ENCODE measurements around the gene ENTR1. TPM values are rescaled to one million over a fixed set of nuclear protein-coding genes. Genes with fewer than 3 reads are reported as not detected.

ENTR1 gene
- total and polyA plus RNA-seq, 2 of the 13 experiments (the other 11 are each of a cell fraction or from before 2014, with no cell fraction given): 70.1 to 76.4 TPM

DNA sequence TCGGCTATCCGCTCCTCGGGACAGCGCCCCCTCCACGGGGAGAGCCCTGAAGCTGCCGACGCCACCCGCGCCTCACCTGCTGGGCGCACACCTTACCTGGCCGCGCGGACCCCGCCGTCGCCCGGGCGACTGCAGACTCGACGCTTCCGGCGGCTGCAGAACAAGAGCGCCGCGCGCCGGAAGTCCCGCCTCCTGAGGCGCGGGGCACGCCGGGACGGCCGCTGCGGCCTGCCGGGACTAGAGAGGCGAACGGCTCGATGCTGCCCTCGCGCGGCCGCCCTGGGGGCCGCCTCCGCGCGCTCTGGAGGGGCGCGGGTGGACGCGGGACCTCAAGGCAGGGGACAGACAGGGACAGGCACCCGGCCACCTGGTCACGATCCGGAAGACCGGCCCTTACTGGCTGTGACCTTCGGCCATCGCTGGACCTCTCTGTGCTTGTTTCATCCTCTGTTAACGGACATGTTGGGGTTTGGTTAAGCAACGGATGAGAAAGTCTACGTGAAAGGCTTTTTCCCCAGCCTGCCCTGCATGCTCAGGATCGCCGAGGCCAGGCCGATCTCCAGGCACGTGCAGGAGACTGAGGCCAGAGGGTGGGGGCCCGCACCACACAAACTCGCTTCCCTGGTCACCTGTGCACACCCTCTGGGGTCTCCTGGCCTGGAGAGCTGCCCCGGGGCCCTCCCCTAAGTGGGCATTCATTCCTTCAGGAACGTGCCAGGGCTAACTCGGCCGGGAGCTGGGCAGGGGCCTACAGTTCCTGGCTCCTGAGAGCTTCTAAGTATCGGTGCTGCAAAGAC is 10.2 kb downstream of the ENTR1 start, which contains the start of gene SNAPC4 (continued):
- no peak for TF ChIP-seq ZNF496 (CRISPR knock-in tag; IDR thresholded peaks at IDR 0.05; ENCODE audit: insufficient replicate concordance)
- peak; percentile 55; the same call in 1 of the 2 replicates for TF ChIP-seq SALL1 (CRISPR knock-in tag; IDR thresholded peaks at IDR 0.05)
- TF ChIP-seq, protein P1, sequence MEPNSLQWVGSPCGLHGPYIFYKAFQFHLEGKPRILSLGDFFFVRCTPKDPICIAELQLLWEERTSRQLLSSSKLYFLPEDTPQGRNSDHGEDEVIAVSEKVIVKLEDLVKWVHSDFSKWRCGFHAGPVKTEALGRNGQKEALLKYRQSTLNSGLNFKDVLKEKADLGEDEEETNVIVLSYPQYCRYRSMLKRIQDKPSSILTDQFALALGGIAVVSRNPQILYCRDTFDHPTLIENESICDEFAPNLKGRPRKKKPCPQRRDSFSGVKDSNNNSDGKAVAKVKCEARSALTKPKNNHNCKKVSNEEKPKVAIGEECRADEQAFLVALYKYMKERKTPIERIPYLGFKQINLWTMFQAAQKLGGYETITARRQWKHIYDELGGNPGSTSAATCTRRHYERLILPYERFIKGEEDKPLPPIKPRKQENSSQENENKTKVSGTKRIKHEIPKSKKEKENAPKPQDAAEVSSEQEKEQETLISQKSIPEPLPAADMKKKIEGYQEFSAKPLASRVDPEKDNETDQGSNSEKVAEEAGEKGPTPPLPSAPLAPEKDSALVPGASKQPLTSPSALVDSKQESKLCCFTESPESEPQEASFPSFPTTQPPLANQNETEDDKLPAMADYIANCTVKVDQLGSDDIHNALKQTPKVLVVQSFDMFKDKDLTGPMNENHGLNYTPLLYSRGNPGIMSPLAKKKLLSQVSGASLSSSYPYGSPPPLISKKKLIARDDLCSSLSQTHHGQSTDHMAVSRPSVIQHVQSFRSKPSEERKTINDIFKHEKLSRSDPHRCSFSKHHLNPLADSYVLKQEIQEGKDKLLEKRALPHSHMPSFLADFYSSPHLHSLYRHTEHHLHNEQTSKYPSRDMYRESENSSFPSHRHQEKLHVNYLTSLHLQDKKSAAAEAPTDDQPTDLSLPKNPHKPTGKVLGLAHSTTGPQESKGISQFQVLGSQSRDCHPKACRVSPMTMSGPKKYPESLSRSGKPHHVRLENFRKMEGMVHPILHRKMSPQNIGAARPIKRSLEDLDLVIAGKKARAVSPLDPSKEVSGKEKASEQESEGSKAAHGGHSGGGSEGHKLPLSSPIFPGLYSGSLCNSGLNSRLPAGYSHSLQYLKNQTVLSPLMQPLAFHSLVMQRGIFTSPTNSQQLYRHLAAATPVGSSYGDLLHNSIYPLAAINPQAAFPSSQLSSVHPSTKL (CRISPR knock-in tag; IDR thresholded peaks at IDR 0.05): 0 out of 2 replicates have a peak, but pooled peaks have one; percentile 27
- peak; percentile 72 for TF ChIP-seq CBFB (CRISPR knock-in tag; IDR thresholded peaks at IDR 0.05)
- peak; percentile 65 for TF ChIP-seq RFX3 (CRISPR knock-in tag; IDR thresholded peaks at IDR 0.05)
- TF ChIP-seq, protein P2, sequence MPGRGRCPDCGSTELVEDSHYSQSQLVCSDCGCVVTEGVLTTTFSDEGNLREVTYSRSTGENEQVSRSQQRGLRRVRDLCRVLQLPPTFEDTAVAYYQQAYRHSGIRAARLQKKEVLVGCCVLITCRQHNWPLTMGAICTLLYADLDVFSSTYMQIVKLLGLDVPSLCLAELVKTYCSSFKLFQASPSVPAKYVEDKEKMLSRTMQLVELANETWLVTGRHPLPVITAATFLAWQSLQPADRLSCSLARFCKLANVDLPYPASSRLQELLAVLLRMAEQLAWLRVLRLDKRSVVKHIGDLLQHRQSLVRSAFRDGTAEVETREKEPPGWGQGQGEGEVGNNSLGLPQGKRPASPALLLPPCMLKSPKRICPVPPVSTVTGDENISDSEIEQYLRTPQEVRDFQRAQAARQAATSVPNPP (CRISPR knock-in tag; IDR thresholded peaks at IDR 0.05): peak; percentile 84; the same call in 1 of the 2 replicates
- TF ChIP-seq PLRG1 (conservative IDR thresholded peaks at IDR 0.05): no peak
- TF ChIP-seq, protein P3, sequence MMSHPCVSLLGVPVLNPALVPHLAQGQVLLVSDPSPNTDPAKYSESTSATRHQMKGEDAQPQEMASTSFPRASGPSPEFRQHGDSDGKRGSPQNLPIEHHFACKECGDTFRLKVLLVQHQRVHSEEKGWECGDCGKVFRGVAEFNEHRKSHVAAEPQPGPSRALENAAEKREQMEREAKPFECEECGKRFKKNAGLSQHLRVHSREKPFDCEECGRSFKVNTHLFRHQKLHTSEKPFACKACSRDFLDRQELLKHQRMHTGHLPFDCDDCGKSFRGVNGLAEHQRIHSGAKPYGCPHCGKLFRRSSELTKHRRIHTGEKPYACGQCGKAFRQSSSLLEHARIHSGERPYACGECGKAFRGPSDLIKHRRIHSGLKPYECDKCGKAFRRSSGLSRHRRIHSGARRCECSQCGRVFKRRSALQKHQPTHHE (CRISPR knock-in tag; IDR thresholded peaks at IDR 0.05; ENCODE audit: borderline replicate concordance): 0 out of 2 replicates have a peak, but pooled peaks have one; percentile 65
- TF ChIP-seq, protein P4, sequence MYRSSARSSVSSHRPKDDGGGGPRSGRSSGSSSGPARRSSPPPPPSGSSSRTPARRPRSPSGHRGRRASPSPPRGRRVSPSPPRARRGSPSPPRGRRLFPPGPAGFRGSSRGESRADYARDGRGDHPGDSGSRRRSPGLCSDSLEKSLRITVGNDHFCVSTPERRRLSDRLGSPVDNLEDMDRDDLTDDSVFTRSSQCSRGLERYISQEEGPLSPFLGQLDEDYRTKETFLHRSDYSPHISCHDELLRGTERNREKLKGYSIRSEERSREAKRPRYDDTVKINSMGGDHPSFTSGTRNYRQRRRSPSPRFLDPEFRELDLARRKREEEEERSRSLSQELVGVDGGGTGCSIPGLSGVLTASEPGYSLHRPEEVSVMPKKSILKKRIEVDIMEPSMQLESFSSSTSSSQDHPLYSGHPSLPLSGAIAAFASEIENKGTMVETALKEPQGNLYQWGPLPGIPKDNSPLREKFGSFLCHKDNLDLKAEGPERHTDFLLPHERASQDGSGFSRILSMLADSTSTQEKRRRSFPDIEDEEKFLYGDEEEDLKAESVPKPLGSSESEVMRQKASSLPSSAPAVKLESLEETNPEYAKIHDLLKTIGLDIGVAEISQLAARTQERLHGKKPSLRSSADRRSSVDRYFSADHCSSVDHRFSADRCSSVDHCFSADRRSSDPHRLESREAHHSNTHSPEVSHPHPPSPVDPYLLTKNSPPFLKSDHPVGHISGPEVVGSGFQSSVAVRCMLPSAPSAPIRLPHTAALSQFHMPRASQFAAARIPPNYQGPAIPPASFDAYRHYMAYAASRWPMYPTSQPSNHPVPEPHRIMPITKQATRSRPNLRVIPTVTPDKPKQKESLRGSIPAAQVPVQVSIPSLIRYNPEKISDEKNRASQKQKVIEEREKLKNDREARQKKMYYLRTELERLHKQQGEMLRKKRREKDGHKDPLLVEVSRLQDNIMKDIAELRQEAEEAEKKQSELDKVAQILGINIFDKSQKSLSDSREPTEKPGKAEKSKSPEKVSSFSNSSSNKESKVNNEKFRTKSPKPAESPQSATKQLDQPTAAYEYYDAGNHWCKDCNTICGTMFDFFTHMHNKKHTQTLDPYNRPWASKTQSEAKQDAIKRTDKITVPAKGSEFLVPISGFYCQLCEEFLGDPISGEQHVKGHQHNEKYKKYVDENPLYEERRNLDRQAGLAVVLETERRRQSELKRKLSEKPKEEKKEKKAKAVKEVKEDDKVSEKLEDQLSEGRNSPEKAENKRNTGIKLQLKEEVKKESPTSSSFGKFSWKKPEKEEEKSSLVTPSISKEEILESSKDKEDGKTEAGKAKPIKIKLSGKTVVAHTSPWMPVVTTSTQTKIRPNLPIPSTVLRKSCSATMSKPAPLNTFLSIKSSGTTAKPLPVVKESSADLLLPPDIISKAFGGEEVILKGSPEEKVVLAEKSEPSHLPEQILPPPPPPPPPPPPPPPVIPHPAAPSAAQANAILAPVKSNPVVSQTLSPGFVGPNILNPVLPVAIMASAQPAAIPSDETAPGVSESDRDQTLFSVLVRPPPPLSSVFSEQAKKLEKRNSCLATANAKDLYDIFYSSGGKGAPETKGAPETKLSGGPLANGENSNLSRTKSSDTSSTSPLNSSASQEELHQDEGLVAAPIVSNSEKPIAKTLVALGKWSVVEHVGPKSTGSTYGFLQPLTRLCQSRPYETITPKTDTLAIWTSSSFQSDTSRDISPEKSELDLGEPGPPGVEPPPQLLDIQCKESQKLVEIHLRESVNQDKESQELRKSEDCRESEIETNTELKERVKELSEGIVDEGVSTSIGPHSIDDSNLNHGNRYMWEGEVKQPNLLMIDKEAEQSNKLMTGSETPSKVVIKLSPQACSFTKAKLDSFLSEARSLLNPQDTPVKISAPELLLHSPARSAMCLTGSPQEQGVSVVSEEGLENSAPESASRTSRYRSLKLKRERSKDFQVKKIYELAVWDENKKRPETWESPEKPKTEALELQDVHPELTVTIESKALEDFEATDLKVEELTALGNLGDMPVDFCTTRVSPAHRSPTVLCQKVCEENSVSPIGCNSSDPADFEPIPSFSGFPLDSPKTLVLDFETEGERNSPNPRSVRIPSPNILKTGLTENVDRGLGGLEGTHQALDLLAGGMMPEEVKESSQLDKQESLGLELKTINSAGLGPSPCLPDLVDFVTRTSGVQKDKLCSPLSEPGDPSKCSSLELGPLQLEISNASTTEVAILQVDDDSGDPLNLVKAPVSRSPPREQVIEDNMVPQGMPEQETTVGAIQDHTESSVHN (CRISPR knock-in tag; IDR thresholded peaks at IDR 0.05): no peak
- no peak for TF ChIP-seq ZNF737 (CRISPR knock-in tag; IDR thresholded peaks at IDR 0.05; ENCODE audit: borderline replicate concordance)
- TF ChIP-seq ZNF7 (CRISPR knock-in tag; IDR thresholded peaks at IDR 0.05): no peak
- TF ChIP-seq NFKBIZ (CRISPR knock-in tag; IDR thresholded peaks at IDR 0.05): peak; percentile 45; the same call in 1 of the 2 replicates
- TF ChIP-seq ZNF382 (CRISPR knock-in tag; IDR thresholded peaks at IDR 0.05; ENCODE audit: borderline replicate concordance): no peak
- peak; percentile 51 for TF ChIP-seq PHF5A (CRISPR knock-in tag; IDR thresholded peaks at IDR 0.05; ENCODE audit: low read depth, unreplicated experiment)

Data from HepG2 (cell line).